HepG2 (cell line): Measurements from ENCODE around the gene DNASE1. TPM values are rescaled to one million over a fixed set of nuclear protein-coding genes. Genes with fewer than 3 reads are reported as not detected.

Experiments used
- GABPA ChIP-seq, 2 experiments: IDR thresholded peaks; 2 replicates each; pipeline ENCODE4 v1.6.1; 2011 to 2016; ENCODE audit warnings: low read depth in 2 of 2, low read length in 1 of 2, missing biosample characterization in 1 of 2, missing genetic modification characterization in 1 of 2
- JUND ChIP-seq: sonication (generic); formaldehyde crosslinking; IDR thresholded peaks from 2 replicates; pipeline ENCODE4 v1.8.0; 2022; ENCODE audit warnings: mild to moderate bottlenecking, missing genetic modification reagents
- KDM2A ChIP-seq: sonication (generic); formaldehyde crosslinking; IDR thresholded peaks from 2 replicates; pipeline ENCODE4 v1.4.0; 2020; ENCODE audit warnings: low read depth, missing genetic modification reagents, borderline replicate concordance
- KDM5A ChIP-seq: fragments of 200-600 bp; sonication (generic); IDR thresholded peaks from 2 replicates; pipeline ENCODE4 v1.7.0; 2018; ENCODE audit warnings: antibody characterized with exemption, mild to moderate bottlenecking, low read length, borderline replicate concordance
- NCOA5 ChIP-seq: sonication (generic); formaldehyde crosslinking; IDR thresholded peaks from 2 replicates; pipeline ENCODE4 v1.4.0; 2020; ENCODE audit warnings: missing genetic modification reagents
- REL ChIP-seq: sonication (generic); formaldehyde crosslinking; conservative IDR thresholded peaks from 2 replicates; pipeline ENCODE4 v1.8.0; 2022; ENCODE audit warnings: mild to moderate bottlenecking, missing genetic modification reagents, moderate library complexity
- SNAI1 ChIP-seq: sonication (generic); formaldehyde crosslinking; IDR thresholded peaks from 2 replicates; pipeline ENCODE4 v1.5.0; 2020; ENCODE audit warnings: mild to moderate bottlenecking, missing genetic modification reagents, borderline replicate concordance
- SOX6 ChIP-seq, 2 experiments: fragments of 450-650 bp in 1 of 2; sonication (generic) in 1 of 2; formaldehyde crosslinking in 1 of 2; IDR thresholded peaks; 2 replicates each; pipeline versions ENCODE4 v1.4.0 to v1.6.1; 2017 to 2020; ENCODE audit warnings: antibody characterized with exemption in 1 of 2, mild to moderate bottlenecking in 1 of 2, missing genetic modification reagents in 1 of 2
- TAF1 ChIP-seq: sonication (generic); formaldehyde crosslinking; IDR thresholded peaks from 2 replicates; pipeline ENCODE4 v1.4.0; 2020; ENCODE audit warnings: missing genetic modification reagents
- TCF12 ChIP-seq, 2 experiments: fragments of 450-650 bp in 1 of 2; sonication (generic) in 1 of 2; formaldehyde crosslinking in 1 of 2; IDR thresholded peaks; 2 replicates each; pipeline versions ENCODE4 v1.6.1 to v1.8.0; 2017 to 2022; ENCODE audit warnings: antibody characterized with exemption in 1 of 2, mild to moderate bottlenecking in 1 of 2, missing genetic modification reagents in 1 of 2, moderate library complexity in 1 of 2
- TMF1 ChIP-seq: sonication (generic); formaldehyde crosslinking; IDR thresholded peaks from 2 replicates; pipeline ENCODE4 v1.8.1; 2022; ENCODE audit warnings: low read depth, missing genetic modification reagents
- ZBTB1 ChIP-seq: sonication (generic); formaldehyde crosslinking; IDR thresholded peaks from 2 replicates; pipeline ENCODE4 v1.4.0; 2020; ENCODE audit warnings: missing genetic modification reagents, borderline replicate concordance
- ZEB1 ChIP-seq: IDR thresholded peaks from 2 replicates; pipeline ENCODE4 v1.6.1; 2012; ENCODE audit warnings: mild to moderate bottlenecking, low read depth, inconsistent platforms; ENCODE audit not compliant: insufficient replicate concordance
- ZNF225 ChIP-seq: sonication (generic); formaldehyde crosslinking; IDR thresholded peaks from 2 replicates; pipeline ENCODE4 v1.4.0; 2020; ENCODE audit warnings: mild to moderate bottlenecking, missing genetic modification reagents
- ZNF235 ChIP-seq: sonication (generic); formaldehyde crosslinking; IDR thresholded peaks from 2 replicates; pipeline ENCODE4 v1.8.1; 2023; ENCODE audit warnings: mild to moderate bottlenecking, missing genetic modification reagents, borderline replicate concordance
- ZNF274 ChIP-seq: sonication (generic); formaldehyde crosslinking; IDR thresholded peaks from 2 replicates; pipeline ENCODE4 v1.5.1; 2020; ENCODE audit warnings: mild to moderate bottlenecking, missing genetic modification reagents
- ZNF292 ChIP-seq: sonication (generic); formaldehyde crosslinking; IDR thresholded peaks from 2 replicates; pipeline ENCODE4 v1.8.1; 2022; ENCODE audit warnings: mild to moderate bottlenecking, low read depth, missing genetic modification reagents, borderline replicate concordance
- ZNF326 ChIP-seq: sonication (generic); formaldehyde crosslinking; IDR thresholded peaks from 2 replicates; pipeline ENCODE4 v1.4.0; 2020; ENCODE audit warnings: missing genetic modification reagents, borderline replicate concordance
- ZNF343 ChIP-seq: sonication (generic); formaldehyde crosslinking; IDR thresholded peaks from 2 replicates; pipeline ENCODE4 v1.4.0; 2020; ENCODE audit warnings: mild to moderate bottlenecking, missing genetic modification reagents
- ZNF746 ChIP-seq: sonication (generic); formaldehyde crosslinking; IDR thresholded peaks from 2 replicates; pipeline ENCODE4 v1.8.0; 2022; ENCODE audit warnings: mild to moderate bottlenecking, missing genetic modification reagents
- polyA plus RNA-seq, 8 experiments: library from polyadenylated mRNA; depleted of rRNA in 3 of 8; stranded (reverse) in 7 of 8; unstranded in 1 of 8; fragments of >200 nt; fragmentation: Illumina TruSeq in 4 of 8; extraction: Trizol in 4 of 8; gene quantifications; 2 replicates each; pipeline versions ENCODE4 v1.2.1 to v1.2.3, GENCODE V29; 2011 to 2016; ENCODE audit warnings: low read depth in 4 of 8, missing spikeins in 1 of 8, mixed read lengths in 1 of 8; ENCODE audit not compliant: insufficient read depth in 1 of 8
- total RNA-seq, 5 experiments: library from RNA; depleted of rRNA; stranded (reverse); fragments of >200 nt; fragmentation: Illumina TruSeq; extraction: Trizol; gene quantifications; 2 replicates each; pipeline ENCODE4 v1.2.3, GENCODE V29; 2016; ENCODE audit warnings: low read depth in 1 of 5
- TF ChIP-seq, protein P1 (sequence below): sonication (generic); formaldehyde crosslinking; IDR thresholded peaks from 2 replicates; pipeline ENCODE4 v1.5.1; 2020; ENCODE audit warnings: mild to moderate bottlenecking, missing genetic modification reagents, moderate library complexity
- TF ChIP-seq, protein P2 (sequence below): sonication (generic); formaldehyde crosslinking; IDR thresholded peaks from 2 replicates; pipeline ENCODE4 v1.9.0; 2021; ENCODE audit warnings: missing genetic modification reagents, mild to moderate bottlenecking, borderline replicate concordance
- TF ChIP-seq, protein P3 (sequence below): sonication (generic); formaldehyde crosslinking; IDR thresholded peaks from 2 replicates; pipeline ENCODE4 v1.8.0; 2023; ENCODE audit warnings: mild to moderate bottlenecking, missing genetic modification reagents
- TF ChIP-seq, protein P4 (sequence below): sonication (generic); formaldehyde crosslinking; IDR thresholded peaks from 2 replicates; pipeline ENCODE4 v1.5.1; 2020; ENCODE audit warnings: missing genetic modification reagents, mild to moderate bottlenecking, borderline replicate concordance

DNASE1 gene
- total and polyA plus RNA-seq, 2 of the 13 experiments (the other 11 are each of a cell fraction or from before 2014, with no cell fraction given) = 7.1 to 11.1 TPM

DNA sequence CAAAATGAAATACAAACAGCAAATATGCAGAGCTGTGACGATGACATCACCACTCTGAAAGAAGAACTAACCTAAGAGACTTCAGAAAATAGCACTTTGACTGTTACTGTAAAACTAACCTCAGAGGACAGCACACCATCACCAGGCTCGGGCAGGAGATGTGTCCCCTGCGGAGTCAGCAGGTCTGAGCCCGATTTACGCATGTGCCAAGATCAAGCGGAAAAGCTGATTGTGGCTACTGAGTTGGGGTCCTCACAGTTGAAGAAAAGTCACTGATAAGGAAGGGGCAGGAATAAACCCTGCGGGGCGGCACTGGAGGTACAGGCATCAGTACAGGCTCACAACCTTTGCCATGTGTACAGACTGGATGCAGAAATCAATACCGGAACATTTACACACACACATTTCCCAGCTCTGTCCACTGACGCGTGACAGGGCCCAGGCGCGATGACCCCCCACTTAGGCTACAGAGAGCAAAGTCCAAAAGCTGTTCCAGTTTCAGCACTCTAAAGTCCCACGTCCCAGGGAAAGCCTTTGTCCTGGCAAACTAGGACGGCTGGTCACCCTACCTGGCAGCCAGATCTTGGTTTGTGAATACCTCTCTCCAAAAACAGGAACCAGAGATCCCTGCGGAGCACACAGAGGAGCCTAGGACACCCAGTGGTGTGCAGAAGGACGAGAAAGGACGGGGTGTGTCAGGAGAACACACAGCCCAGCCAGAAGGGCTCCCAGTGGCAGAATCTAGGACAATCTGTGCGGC, 41.3 kb downstream of the DNASE1 start (continued):
- TF ChIP-seq GABPA (IDR thresholded peaks at IDR 0.05; ENCODE audit: low read depth, low read length) = no peak
- peak; percentile 78 for TF ChIP-seq GABPA (CRISPR knock-in tag; IDR thresholded peaks at IDR 0.05; ENCODE audit: low read depth)
- TF ChIP-seq, protein P1, sequence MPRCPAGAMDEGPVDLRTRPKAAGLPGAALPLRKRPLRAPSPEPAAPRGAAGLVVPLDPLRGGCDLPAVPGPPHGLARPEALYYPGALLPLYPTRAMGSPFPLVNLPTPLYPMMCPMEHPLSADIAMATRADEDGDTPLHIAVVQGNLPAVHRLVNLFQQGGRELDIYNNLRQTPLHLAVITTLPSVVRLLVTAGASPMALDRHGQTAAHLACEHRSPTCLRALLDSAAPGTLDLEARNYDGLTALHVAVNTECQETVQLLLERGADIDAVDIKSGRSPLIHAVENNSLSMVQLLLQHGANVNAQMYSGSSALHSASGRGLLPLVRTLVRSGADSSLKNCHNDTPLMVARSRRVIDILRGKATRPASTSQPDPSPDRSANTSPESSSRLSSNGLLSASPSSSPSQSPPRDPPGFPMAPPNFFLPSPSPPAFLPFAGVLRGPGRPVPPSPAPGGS (CRISPR knock-in tag) = peak; percentile 80
- TF ChIP-seq ZNF225 (CRISPR knock-in tag) = no peak
- no peak for TF ChIP-seq ZBTB1 (CRISPR knock-in tag)
- no peak for TF ChIP-seq SOX6 (IDR thresholded peaks at IDR 0.05)
- peak; percentile 93 for TF ChIP-seq SOX6 (CRISPR knock-in tag; IDR thresholded peaks at IDR 0.05)
- no peak for TF ChIP-seq ZNF274 (CRISPR knock-in tag)
- TF ChIP-seq ZNF343 (CRISPR knock-in tag) = peak; percentile 24; the same call in 1 of the 2 replicates
- TF ChIP-seq, protein P2, sequence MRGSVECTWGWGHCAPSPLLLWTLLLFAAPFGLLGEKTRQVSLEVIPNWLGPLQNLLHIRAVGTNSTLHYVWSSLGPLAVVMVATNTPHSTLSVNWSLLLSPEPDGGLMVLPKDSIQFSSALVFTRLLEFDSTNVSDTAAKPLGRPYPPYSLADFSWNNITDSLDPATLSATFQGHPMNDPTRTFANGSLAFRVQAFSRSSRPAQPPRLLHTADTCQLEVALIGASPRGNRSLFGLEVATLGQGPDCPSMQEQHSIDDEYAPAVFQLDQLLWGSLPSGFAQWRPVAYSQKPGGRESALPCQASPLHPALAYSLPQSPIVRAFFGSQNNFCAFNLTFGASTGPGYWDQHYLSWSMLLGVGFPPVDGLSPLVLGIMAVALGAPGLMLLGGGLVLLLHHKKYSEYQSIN (CRISPR knock-in tag) = no peak
- TF ChIP-seq TMF1 (CRISPR knock-in tag) = peak; percentile 76
- TF ChIP-seq ZNF292 = peak; percentile 87; the same call in 1 of the 2 replicates
- no peak for TF ChIP-seq ZNF326 (CRISPR knock-in tag)
- TF ChIP-seq TAF1 (CRISPR knock-in tag) = peak; percentile 65
- TF ChIP-seq, protein P3, sequence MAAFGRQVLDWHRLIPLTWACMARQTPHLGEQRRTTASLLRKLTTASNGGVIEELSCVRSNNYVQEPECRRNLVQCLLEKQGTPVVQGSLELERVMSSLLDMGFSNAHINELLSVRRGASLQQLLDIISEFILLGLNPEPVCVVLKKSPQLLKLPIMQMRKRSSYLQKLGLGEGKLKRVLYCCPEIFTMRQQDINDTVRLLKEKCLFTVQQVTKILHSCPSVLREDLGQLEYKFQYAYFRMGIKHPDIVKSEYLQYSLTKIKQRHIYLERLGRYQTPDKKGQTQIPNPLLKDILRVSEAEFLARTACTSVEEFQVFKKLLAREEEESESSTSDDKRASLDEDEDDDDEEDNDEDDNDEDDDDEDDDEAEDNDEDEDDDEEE (CRISPR knock-in tag) = peak; percentile 94
- TF ChIP-seq TCF12 (IDR thresholded peaks at IDR 0.05) = no peak
- TF ChIP-seq TCF12 (CRISPR knock-in tag; IDR thresholded peaks at IDR 0.05) = peak; percentile 84
- TF ChIP-seq SNAI1 (CRISPR knock-in tag) = no peak
- peak; percentile 89 for TF ChIP-seq ZNF746 (CRISPR knock-in tag)
- no peak for TF ChIP-seq JUND (CRISPR knock-in tag)
- TF ChIP-seq KDM2A = peak; percentile 86
- no peak for TF ChIP-seq ZEB1
- no peak for TF ChIP-seq ZNF235 (CRISPR knock-in tag)
- TF ChIP-seq KDM5A = peak; percentile 10; the same call in 1 of the 2 replicates
- TF ChIP-seq REL (CRISPR knock-in tag) = no peak
- no peak for TF ChIP-seq NCOA5 (CRISPR knock-in tag)
- TF ChIP-seq, protein P4, sequence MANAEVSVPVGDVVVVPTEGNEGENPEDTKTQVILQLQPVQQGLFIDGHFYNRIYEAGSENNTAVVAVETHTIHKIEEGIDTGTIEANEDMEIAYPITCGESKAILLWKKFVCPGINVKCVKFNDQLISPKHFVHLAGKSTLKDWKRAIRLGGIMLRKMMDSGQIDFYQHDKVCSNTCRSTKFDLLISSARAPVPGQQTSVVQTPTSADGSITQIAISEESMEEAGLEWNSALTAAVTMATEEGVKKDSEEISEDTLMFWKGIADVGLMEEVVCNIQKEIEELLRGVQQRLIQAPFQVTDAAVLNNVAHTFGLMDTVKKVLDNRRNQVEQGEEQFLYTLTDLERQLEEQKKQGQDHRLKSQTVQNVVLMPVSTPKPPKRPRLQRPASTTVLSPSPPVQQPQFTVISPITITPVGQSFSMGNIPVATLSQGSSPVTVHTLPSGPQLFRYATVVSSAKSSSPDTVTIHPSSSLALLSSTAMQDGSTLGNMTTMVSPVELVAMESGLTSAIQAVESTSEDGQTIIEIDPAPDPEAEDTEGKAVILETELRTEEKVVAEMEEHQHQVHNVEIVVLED (CRISPR knock-in tag) = peak; percentile 74
